Ishikawa (cell line): ENCODE measurements around the gene MOGAT2.

Experiments used
- CREB1 ChIP-seq: IDR thresholded peaks from 2 replicates; pipeline ENCODE4 v1.6.1; 2012; ENCODE audit warnings: low read depth
- EP300 ChIP-seq: IDR thresholded peaks from 2 replicates; pipeline ENCODE4 v1.6.1; 2012; ENCODE audit warnings: borderline replicate concordance
- FOXM1 ChIP-seq: IDR thresholded peaks from 2 replicates; pipeline ENCODE4 v1.6.1; 2012; ENCODE audit warnings: low read depth, borderline replicate concordance
- NFIC ChIP-seq: IDR thresholded peaks from 2 replicates; pipeline ENCODE4 v1.6.1; 2012
- RAD21 ChIP-seq: IDR thresholded peaks from 2 replicates; pipeline ENCODE4 v1.6.1; 2012; ENCODE audit warnings: low read depth
- REST ChIP-seq: IDR thresholded peaks from 2 replicates; pipeline ENCODE4 v1.6.1; 2012; ENCODE audit warnings: low read depth, mild to moderate bottlenecking
- TAF1 ChIP-seq: IDR thresholded peaks from 2 replicates; pipeline ENCODE4 v1.6.1; 2012; ENCODE audit warnings: low read depth, mild to moderate bottlenecking
- TCF12 ChIP-seq: IDR thresholded peaks from 2 replicates; pipeline ENCODE4 v1.6.1; 2012; ENCODE audit warnings: low read depth
- TEAD4 ChIP-seq: IDR thresholded peaks from 2 replicates; pipeline ENCODE4 v1.6.1; 2012
- USF1 ChIP-seq: IDR thresholded peaks from 2 replicates; pipeline ENCODE4 v1.6.1; 2012
- YY1 ChIP-seq: IDR thresholded peaks from 2 replicates; pipeline ENCODE4 v1.6.1; 2012; ENCODE audit warnings: low read depth
- ZBTB7A ChIP-seq: IDR thresholded peaks from 2 replicates; pipeline ENCODE4 v1.6.1; 2012; ENCODE audit warnings: low read depth
- TF ChIP-seq, protein P1 (sequence below): IDR thresholded peaks from 2 replicates; pipeline ENCODE4 v1.6.1; 2012

- TF ChIP-seq EP300 (no peak), NFIC (no peak), TAF1 (no peak), TCF12 (no peak), RAD21 (no peak), ZBTB7A (no peak), TEAD4 (no peak), FOXM1 (no peak), YY1 (no peak), CREB1 (no peak), REST (no peak), USF1 (no peak)
- TF ChIP-seq, protein P1, sequence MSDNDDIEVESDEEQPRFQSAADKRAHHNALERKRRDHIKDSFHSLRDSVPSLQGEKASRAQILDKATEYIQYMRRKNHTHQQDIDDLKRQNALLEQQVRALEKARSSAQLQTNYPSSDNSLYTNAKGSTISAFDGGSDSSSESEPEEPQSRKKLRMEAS = no peak
Observed at GRCh38 chr11:75716659-75717058, 979 bp upstream of the MOGAT2 start.
